ENCODE data around the gene ABI1.
A peak's percentile ranks its signal among the peaks of the same experiment; 100 is the strongest.

Gene ABI1

DNA sequence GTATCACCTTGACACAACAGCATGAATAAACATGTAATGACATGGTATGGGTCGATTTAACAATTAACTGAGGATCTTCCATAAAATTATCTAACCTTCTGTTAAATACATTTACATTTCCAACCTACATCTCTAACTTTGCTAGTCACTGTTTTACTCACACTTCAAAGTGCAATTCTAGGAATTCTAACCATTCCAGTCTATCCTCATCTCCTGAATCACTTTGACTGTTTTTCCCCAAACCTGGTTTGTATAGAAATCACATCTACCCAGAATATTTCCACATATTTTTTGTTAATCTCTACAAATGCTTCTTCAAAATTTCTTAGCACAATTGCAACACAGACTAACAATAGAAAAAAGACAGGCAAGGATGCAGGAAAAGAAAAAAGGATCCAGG lies 6.2 kb downstream of the ABI1 start:
- DNase-seq (ENCODE audit: low read depth) = peak; percentile 12

DNA sequence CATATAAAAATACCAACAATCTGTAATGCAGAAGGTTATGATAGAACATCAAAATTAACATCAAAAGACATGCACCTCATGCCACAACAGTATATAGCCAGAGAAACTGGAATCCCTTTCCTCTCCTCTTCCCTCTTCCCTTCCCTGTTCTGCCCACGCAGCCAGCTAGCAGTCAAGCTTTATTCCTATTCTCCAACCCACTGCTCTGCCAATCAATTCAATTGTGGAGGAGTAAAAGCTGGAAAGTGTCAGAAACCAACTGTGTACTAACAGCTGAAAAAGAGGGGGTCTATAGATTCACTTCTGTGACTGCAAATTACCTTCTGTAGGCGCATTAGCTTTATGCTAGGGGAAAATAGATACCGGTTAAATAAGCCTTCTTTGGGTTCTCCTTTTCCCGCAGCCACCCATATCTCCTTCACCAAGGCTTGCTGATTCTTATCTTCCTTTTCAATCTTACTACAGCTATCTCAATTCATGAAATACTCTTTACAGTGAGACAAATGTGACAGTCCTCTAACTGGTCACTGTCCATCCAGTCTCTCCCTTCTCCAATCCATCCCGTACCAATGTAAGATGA lies 16.3 kb downstream of the ABI1 start:
- no peak for DNase-seq (ENCODE audit: low read depth)

DNA sequence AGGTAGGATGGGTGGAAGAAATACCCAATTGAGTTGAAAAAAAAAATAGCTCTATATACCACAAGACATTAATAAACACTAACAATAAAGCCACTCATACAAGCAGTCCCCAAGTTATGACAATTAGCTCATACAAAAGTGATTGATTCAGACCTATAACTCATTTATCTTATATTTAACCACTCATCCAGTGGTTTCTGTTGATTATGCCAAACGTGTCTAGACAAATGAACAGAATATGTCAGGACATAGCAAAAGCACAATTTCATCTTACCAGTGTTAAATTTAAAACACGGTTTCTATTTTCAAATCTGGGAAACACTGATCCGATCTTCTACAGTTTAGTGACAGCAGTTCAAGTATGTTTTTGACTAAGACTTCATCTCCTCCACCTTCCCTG lies 17.0 kb downstream of the ABI1 start:
- no peak for DNase-seq (ENCODE audit: low read depth)

DNA sequence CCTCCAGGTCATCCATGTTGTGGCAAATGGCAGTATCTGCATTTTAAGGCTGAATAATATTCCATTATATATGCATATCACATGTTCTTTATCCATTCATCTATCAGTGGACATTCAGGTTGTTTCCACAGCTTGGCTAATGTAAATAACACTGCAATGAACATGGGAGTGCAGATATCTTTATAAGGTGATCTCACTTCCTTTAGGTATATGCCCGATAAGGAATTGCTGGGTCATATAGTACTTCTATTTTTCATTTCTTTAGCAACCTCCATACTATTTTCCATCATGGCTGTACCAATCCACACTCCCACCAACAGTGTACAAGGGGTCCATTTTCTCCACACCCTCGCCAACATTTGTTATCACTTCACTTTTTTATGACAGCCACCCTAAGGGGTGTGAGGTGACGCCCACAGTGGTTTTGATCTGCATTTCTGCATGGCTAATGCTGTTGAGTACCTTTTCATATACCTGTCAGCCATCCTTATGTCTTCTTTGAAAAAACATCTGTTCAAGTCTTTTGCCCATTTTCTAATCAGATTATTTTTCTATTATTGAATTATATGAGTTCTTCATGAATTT lies 18.9 kb downstream of the ABI1 start:
- no peak for DNase-seq (ENCODE audit: low read depth)

DNA sequence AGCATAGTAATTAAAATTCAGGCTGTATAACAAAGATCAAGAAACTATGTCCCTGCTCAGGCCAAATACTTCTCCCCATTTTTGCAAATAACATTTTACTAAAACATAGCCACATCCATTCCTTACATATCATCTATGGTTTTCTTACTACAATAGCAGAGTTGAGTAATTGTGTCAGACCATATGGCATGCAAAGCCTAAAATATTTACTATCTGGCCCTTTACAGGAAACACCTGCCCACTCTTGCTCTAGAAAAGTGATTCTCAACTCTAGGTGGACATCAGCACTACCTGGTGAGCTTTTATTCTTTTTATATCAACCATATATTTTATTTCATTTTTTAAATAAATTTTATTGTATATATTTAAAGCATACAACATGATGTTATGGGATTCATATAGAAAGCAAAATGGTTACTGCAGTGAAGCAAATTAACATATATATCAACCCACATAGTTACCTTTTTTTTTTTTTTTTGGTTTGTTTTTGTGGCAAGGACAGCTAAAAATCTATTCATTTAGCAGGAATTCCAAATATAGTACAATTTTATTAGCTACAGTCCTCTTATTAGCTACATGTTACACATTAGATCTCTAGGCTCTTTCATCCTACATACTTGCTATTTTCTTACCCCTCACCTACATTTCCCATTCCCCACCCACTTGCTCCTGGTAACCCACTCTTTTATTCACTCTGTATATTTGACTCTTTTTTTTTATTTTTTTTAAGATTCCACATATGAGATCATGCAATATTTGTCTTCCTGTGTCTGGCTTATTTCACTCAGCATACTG lies 19.6 kb downstream of the ABI1 start:
- no peak for DNase-seq (ENCODE audit: low read depth)

DNA sequence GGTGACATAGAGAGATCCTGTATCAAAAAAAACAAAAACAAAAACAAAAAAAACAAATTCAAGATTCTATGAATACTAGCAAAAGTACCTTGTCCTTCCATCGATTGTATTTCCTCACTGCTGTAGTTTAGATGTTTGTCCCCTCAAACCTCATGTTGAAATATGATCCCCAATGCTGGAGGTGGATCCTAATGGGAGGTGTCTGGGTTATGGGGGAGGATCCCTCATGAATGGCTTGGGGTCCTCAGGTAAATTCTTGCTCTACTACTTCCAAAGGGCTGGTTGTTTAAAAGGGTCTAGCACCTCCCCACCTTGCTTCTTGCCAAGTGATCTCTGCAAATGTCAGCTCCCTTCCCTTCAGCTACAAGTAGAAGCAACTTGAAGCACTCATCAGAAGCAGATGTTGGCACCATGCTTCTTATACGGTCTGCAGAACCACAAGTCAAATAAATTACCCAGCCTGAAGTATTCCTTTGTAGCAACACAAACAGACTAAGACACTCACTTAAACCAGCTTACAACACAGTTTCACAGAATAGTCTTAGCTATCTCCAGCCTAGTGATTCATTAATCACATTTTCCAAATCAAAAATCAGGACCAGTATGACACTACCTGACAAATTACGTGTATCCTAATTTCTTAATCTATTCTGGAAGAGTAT lies 20.7 kb downstream of the ABI1 start:
- no peak for DNase-seq (ENCODE audit: low read depth)

DNA sequence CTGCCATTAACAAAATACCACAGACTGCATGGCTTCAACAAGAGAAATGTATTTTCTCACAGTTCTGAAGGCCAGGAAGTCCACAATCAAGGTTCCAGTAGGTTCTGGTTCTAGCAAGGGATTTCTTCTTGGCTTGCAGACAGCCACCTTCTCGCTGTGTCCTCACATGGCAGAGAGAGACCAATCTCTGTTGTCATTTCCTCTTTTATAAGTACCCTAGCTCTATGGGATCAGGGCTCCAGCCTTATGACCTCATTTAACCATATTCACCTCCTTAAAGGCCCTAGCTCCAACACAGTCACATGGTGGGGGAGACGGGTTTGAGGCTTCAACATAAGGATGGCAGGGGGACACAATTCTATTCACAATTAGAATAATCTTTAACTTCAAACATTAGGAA lies 23.6 kb downstream of the ABI1 start:
- no peak for DNase-seq (ENCODE audit: low read depth)

DNA sequence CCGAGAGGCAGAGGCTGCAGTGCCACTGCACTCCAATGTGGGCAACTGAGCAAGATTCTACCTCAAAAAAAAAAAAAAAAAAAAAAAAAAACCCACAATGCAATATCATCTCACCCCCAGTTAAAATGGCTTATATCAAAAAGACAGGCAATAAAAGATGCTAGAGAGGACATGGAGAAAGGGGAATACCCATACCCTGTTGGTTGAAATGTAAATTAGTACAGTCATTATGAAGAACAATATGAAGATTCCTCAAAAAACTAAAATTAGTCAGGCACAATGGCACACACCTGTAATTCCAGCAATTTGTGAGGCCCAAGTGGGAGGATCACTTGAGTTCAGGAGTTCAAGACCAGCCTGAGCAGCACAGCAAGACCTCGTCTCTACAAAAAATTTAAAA lies 25.7 kb downstream of the ABI1 start:
- no peak for DNase-seq (ENCODE audit: low read depth)

DNA sequence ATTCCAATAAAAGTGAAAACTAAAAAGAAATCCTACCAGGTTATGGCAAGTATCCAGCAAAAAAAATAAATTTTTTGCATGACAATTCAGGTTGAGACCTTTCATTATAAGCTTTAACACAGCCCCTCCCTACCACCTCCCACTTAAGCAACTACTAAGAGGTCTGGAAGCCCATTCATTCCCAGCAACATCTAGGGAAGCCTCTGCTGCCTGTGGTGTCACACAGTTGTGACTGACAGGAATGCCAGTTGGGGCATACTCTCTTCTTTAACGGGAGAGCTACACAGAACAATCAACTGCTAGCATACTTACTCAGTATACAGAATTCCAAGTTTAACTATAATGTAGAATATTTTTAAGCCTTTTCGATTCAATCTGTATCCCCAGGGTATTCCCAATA lies 27.8 kb downstream of the ABI1 start:
- DNase-seq (ENCODE audit: low read depth) = no peak

DNA sequence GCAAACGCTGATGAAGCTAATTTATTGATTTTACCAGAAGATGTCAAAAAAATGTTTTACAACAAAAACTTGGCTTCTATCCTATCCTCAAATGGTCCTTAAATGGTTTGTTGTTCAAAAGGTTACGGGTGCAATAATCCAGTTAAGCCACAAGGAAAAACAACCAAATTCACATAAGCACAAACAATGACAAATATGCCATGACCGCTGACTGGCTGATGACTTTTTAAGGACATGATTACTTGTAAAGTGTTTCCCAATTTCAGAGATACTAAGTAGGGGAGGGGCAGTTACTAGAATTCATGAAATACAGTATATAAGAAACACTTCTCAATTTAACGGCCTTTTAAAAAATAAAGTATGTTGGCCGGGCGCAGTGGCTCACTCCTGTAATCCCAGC lies 28.8 kb downstream of the ABI1 start:
- DNase-seq (ENCODE audit: low read depth) = no peak

DNA sequence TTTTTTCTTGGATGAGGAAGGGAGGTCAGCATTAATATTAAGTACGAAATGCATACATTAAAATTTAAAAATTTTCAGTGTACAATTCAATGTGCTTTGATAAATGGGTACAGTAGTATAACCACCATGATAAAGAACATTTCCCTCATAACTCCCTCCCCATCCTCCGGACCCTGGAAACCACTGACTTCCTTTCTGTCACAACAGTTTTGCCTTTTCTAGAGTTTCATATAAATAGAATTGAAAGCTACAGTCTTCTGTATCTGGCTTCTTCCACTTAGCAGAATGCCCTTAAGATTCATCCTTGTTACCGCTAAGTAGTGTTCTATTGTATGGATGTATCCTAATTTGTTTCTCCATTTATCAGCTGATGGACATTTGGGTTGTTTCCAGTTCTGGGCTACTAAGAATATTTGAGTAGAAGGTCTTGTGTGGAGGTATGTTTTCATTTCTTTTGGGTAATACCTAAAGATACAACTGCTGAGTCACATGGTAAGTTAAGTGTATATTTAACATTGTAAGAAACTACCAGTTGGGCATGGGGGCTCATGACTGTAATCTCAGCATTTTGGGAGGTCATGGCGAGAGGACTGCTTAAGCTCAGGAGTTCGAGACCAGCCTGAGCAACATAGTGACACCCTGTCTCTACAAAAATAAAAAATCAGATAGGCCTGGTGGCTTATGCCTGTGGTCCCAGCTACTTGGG lies 30.8 kb downstream of the ABI1 start:
- no peak for DNase-seq (ENCODE audit: low read depth)

DNA sequence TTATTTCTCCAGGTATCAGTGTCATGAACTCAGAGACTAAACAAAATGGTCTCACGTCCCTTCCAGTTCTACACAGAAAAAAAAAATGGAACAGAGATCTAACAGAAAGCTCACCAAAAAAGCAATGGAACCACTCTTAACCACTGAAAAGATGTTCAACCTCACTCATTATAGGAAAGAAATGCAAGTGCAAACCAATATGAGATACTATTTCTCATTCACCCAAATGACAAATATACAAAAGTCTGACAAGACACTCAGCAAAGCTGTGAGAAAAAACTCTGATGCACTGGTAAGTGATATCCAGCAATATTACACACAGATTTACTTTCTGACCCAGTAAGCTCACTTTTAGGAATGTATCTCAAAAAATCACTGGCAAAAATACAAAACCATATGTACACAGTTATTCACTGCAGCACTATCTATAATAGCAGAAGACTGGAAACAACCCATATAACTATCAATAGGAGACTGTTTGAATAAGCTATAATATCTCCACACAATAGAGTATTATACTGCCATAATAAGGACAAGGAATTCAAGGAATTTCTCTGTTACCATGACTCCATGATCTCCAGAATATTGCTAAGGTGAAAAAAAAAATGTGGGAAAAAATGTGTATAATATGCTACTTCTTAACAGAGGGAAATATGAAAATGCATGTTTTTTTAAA lies 36.6 kb downstream of the ABI1 start:
- no peak for DNase-seq (ENCODE audit: low read depth)

DNA sequence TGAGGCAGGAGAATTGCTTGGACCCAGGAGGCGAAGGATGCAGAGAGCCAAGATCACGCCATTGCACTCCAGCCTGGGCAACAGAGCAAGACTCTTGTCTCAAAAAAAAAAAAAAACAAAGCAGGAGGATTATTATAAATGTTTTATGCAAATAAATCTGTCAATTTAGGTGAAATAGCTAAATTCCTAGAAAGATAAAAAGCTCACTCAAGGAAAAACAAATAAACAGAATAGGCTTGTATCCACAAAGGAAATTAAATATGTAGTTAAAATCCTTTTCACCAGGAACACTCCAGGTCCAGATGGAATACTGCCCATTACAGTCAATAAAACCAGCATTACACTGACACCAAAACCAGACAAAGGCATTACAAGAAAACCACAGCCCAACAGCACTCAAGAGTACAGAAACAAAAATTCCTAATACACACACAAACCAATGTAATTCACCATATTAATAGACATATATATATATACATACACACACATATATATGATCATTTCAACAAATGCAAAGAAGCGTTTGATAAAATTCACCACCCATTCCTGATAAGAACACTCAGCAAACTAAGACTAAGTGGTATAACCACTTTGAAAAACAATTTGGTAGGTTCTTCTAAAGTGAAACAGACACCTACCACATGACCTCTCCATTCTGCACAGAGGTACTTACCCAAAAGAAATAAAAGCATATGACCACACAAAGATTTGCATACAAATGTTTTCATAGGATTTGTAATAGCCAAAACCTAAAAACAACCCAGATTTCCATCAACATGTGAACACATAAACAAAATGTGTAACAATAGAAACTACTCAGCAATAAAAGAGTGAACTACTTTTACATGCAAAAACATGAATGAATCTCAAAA lies 38.8 kb downstream of the ABI1 start:
- no peak for DNase-seq (ENCODE audit: low read depth)

DNA sequence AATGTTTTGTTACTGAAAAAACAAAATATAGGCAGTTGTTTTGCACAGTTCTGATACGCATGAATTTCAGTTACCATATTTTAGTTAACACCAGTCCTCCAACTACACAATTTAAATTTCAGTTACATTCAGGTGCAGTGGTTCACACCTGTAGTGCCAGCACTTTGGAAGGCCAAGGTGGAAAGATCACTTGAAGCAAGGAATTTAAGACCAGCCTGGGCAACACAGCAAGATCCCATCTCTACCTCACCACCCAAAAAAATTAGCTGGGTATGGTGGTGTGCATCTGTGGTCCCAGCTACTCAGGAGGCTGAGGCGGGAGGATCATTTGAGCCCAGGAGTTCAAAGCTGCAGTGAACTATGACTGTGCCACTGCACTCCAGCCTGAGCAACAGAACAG lies 45.3 kb downstream of the ABI1 start:
- no peak for DNase-seq (ENCODE audit: low read depth)

DNA sequence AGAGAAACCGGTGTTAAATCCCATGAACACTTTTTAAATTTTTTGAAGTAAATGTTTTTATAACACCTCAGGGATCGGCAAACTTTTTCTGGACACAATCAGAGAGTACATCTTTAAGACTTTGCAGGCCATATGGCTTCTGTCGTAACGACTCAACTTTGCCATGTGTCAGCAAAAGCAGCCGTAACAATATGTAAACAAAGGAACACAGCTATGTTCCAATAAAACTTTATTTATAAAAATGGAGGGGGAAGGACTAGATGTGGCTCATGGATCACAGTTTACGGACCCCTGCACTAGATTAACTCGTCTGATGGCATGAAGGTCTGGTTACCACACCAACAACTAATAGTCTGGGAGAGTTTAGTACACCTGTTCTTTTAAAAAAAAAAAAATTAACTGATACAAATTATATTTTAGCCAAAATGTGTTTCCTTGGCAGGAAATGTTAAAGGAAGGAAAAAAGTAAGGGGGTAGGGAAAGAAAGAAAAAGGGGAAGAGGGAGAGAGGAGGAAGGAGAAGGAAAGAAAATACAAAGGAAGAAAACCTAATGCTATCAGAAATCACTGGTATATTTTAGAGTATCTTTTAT lies 50.2 kb downstream of the ABI1 start:
- DNase-seq (ENCODE audit: low read depth) = peak; percentile 24

DNA sequence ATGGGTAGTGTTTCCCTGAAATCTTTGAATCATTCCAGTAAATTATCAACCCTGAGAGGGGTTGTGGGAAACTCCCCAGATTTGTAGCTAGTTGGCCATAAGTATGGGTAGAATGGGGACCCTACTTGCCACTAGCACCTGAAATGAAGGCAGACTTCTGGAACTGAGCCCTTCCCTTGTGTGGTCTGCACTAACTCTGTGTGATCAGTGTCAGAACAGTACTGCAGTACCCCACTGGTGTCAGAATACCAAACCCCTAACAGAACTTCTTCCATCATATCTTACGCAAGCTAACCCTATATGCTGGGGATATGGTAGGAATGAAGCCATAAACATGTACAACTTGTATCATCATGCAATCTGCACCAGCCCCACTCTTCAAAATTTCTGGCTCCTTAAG lies 50.8 kb downstream of the ABI1 start:
- no peak for DNase-seq (ENCODE audit: low read depth)

DNA sequence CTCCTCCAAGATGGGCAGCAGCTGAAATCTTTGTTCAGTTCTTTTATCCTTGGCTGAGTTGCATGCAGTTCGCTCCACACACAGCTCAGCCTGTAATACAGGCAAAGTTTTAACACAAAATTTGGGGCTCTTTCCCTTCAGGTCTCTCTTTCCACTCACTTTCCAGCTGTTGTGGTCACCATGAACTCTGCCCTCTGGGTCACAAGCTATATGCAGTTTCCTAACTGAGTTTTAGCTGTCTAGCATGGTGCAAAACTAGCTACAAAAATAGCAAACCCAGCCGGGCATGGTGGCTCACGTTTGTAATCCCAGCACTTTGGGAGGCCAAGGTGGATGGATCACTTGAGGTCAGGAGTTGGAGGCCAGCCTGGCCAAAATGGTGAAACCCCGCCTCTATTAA lies 53.2 kb downstream of the ABI1 start:
- DNase-seq (ENCODE audit: low read depth) = no peak

DNA sequence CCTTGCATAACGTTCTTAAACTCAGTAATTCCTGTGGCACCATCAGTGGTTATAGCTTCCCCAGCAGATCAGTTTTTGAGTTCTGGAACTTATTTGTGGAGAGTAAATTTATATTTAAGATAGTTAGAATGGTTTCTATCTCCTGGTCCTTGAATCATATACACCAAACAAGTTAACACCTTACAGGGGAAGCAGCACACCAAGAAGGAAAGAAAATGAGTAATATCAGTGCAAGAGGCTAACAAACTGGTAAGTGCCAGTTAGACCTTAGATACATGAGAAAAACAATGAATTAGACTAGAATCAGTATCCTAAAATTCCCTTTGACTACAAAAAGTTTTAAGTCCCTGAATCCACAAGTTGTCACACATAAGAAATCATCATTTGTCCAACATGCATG lies 54.2 kb downstream of the ABI1 start:
- no peak for DNase-seq (ENCODE audit: low read depth)

DNA sequence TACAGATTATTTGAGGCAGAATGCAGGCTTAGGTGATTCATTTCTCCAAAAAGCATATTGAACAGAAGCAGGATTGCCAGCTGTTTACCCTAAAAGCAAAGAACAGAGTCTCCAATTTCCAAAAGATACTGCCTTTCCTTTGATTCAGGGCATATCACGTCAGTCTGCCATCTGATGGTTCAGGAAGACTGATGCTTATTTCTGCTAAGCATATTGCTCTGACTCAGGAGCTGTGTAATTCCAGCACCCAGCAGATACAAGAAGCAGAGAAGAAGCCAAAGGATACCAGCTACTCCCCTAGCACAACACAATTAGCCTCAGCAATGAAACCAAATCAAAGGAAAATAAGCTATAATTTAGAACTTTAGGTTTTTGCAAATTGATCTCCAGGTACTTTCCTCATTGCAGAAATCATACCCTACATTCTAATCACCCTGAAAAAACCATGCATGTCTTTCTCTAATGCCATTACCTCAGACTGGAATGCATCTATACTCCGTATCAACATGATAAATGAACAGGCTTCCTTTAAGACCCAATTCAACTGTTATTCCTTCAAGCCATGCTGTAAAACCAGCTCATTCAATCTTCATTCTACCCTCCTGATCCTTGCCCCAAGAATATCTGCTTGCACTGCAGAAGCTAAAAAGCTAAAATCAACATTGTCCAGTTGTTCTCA lies 55.1 kb downstream of the ABI1 start:
- peak; percentile 49 for DNase-seq (ENCODE audit: low read depth)

All from ELR (cell line).